DOHH2 (cell line): ENCODE data around the gene RIBC2.
"Not testable (repeated sequence)": the region's sequence is repeated elsewhere in the genome, so short reads cannot be mapped to it uniquely, and the experiment has no call there.

Source experiments
- H3F3A ChIP-seq: fragments of 200-600 bp; sonication (generic), shearing (Covaris generic); 2 replicates; pipeline ENCODE4 v1.6.0; 2016; ENCODE audit warnings: antibody characterized with exemption, mild to moderate bottlenecking; ENCODE audit not compliant: control insufficient read depth, insufficient read depth
- H3K27ac ChIP-seq: fragments of 200-600 bp; sonication (generic); 2 replicates; pipeline ENCODE4 v1.5.1; 2014; ENCODE audit warnings: low read depth, mild to moderate bottlenecking, low read length, moderate library complexity
- H3K27me3 ChIP-seq: fragments of 200-600 bp; sonication (generic); 2 replicates; pipeline ENCODE4 v1.6.1; 2014; ENCODE audit warnings: mild to moderate bottlenecking, low read length, mixed read lengths; ENCODE audit not compliant: control insufficient read depth
- H3K36me3 ChIP-seq: fragments of 200-600 bp; sonication (generic); 2 replicates; pipeline ENCODE4 v1.6.1; 2014; ENCODE audit warnings: mild to moderate bottlenecking, low read length, moderate library complexity, mixed read lengths; ENCODE audit not compliant: control insufficient read depth
- H3K4me1 ChIP-seq: fragments of 200-600 bp; sonication (generic); 2 replicates; pipeline ENCODE4 v1.6.1; 2014; ENCODE audit warnings: mild to moderate bottlenecking, low read length, mixed read lengths; ENCODE audit not compliant: control insufficient read depth
- H3K4me2 ChIP-seq: fragments of 200-600 bp; sonication (generic); 2 replicates; pipeline ENCODE4 v1.6.0; 2014; ENCODE audit warnings: mild to moderate bottlenecking, low read length, moderate library complexity
- H3K4me3 ChIP-seq: fragments of 200-600 bp; sonication (generic); 2 replicates; pipeline ENCODE4 v1.5.1; 2014; ENCODE audit warnings: mild to moderate bottlenecking, low read length, mixed read lengths
- H3K79me2 ChIP-seq: fragments of 200-600 bp; sonication (generic); 2 replicates; pipeline ENCODE4 v1.6.1; 2014; ENCODE audit warnings: mild to moderate bottlenecking, low read length, mixed read lengths; ENCODE audit not compliant: control insufficient read depth
- H3K9me2 ChIP-seq: fragments of 200-600 bp; sonication (generic); replicated peaks from 2 replicates; pipeline ENCODE4 v1.6.1; 2014; ENCODE audit warnings: mild to moderate bottlenecking, low read length, mixed read lengths; ENCODE audit not compliant: control insufficient read depth
- H3K9me3 ChIP-seq: fragments of 200-600 bp; sonication (generic); 2 replicates; pipeline ENCODE4 v1.6.1; 2014; ENCODE audit warnings: antibody characterized with exemption, low read length, mixed read lengths; ENCODE audit not compliant: control insufficient read depth, insufficient read depth
- H4K20me1 ChIP-seq: fragments of 200-600 bp; sonication (generic); 2 replicates; pipeline ENCODE4 v1.6.0; 2014; ENCODE audit warnings: low read depth, mild to moderate bottlenecking, antibody characterized with exemption, low read length, moderate library complexity; ENCODE audit not compliant: control insufficient read depth, insufficient read depth
- EZH2phosphoT487 ChIP-seq: fragments of 200-600 bp; sonication (generic); IDR thresholded peaks from 2 replicates; pipeline ENCODE4 v1.6.1; 2017; ENCODE audit warnings: borderline replicate concordance, mild to moderate bottlenecking, antibody characterized with exemption, low read length, moderate library complexity, mixed read lengths
- TF ChIP-seq, protein P1 (sequence below): fragments of 200-600 bp; sonication (generic); IDR thresholded peaks from one replicate; pipeline ENCODE4 v1.5.1; 2014; ENCODE audit warnings: antibody characterized with exemption, mild to moderate bottlenecking, low read depth, low read length; ENCODE audit not compliant: poor library complexity, severe bottlenecking

The RIBC2 gene

DNA sequence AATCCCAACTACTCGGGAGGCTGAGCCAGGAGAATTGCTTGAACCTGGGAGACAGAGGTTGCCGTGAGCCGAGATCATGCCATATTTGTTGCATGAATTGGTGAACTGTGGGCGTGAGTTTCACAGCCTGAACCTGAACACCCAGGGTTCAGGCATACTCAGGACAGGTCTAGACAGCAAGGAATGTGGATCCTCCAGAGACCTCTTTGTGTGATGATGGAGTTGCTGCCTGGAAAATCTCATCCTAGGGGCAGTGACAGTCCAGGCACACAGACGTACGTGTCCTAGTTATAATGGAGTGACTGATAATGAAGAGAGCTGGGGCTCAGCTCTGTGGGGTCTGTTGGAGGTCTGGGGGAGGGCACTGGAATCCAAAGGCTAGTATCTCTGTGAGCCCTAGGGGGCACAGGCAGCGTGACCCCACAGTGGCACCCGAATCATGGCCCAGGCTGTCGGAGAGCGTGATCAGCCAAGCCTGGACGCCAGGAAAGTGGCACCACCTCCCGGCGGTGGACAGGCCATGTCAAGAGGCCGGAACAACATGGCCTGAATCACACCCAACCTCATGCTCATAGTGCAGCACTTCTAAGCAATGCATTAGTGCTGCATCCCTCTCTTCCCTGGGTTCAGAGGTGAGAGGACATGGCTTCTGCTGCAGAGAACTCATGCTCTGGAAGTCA, 31.7 kb downstream of the RIBC2 start:
- Histone ChIP-seq H3K27ac (no peak overlapping the region), H3K9me2 (no peaks in the 10 kb centered on the region), H3K36me3 (no peaks in the 10 kb centered on the region), H3K4me3 (no peak overlapping the region), H3K9me3 (no peaks in the 10 kb centered on the region), H4K20me1 (no peaks in the 10 kb centered on the region), H3K4me1 (peaks cover 4% of the 10 kb centered on the region; the same call in 1 of the 2 replicates), H3F3A (no peaks in the 10 kb centered on the region), H3K4me2 (no peak overlapping the region), H3K79me2 (no peaks in the 10 kb centered on the region), H3K27me3 (peaks cover 8% of the 10 kb centered on the region)
- TF ChIP-seq, protein P1, sequence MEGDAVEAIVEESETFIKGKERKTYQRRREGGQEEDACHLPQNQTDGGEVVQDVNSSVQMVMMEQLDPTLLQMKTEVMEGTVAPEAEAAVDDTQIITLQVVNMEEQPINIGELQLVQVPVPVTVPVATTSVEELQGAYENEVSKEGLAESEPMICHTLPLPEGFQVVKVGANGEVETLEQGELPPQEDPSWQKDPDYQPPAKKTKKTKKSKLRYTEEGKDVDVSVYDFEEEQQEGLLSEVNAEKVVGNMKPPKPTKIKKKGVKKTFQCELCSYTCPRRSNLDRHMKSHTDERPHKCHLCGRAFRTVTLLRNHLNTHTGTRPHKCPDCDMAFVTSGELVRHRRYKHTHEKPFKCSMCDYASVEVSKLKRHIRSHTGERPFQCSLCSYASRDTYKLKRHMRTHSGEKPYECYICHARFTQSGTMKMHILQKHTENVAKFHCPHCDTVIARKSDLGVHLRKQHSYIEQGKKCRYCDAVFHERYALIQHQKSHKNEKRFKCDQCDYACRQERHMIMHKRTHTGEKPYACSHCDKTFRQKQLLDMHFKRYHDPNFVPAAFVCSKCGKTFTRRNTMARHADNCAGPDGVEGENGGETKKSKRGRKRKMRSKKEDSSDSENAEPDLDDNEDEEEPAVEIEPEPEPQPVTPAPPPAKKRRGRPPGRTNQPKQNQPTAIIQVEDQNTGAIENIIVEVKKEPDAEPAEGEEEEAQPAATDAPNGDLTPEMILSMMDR = no peak
- TF ChIP-seq EZH2phosphoT487 = no peak

DNA sequence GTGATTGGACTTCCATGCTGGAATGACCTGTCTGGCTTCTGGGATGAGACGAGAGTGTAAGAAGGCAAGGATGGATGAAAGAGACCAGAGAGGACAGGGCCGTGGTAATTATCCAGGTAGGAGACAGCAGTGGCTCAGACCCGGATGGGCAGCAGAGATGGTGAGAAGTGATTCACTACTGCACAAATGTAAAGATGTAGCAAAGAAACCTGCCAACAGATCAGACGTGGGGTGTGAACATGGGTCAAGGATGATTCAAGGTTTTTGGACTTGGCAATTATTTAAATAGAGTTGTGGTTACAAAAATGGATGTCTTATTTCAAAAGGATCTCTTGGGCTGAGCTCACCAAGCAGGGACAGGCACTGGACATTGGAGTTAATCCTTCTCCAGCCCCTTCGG, 32.7 kb downstream of the RIBC2 start:
- no peak overlapping the region for H3K4me3 ChIP-seq
- no peaks in the 10 kb centered on the region for H3K4me1 ChIP-seq
- no peaks in the 10 kb centered on the region for H3K79me2 ChIP-seq
- H3K27me3 ChIP-seq = peaks cover 12% of the 10 kb centered on the region
- H4K20me1 ChIP-seq = no peaks in the 10 kb centered on the region
- H3K9me2 ChIP-seq = no peaks in the 10 kb centered on the region
- H3K9me3 ChIP-seq = no peaks in the 10 kb centered on the region
- H3K27ac ChIP-seq = no peak overlapping the region
- no peaks in the 10 kb centered on the region for H3F3A ChIP-seq
- H3K4me2 ChIP-seq = no peak overlapping the region
- no peaks in the 10 kb centered on the region for H3K36me3 ChIP-seq
- TF ChIP-seq EZH2phosphoT487 = no peak
- TF ChIP-seq, protein P1 = no peak

DNA sequence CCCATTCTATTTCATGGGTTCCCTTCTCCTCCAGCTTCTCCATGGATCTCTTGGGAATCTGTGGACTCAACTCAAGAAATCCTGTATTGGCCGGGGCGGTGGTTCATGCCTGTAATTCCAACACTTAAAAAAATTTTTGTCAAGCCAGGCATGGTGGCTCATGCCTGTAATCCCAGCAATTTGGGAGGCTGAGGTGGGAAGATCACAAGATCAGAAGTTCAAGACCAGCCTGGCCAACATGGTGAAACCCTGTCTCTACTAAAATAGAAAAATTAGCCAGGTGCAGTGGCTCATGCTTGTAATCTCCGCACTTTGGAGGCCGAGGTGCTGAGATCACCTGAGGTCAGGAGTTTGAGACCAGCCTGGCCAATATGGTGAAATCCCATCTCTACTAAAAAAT, 34.1 kb downstream of the RIBC2 start:
- not testable (repeated sequence) for H3K79me2 ChIP-seq, H3K9me2 ChIP-seq, H3F3A ChIP-seq, H3K4me1 ChIP-seq, H4K20me1 ChIP-seq, H3K36me3 ChIP-seq, H3K27ac ChIP-seq, H3K9me3 ChIP-seq, H3K4me3 ChIP-seq, H3K4me2 ChIP-seq
- peaks cover 13% of the 10 kb centered on the region for H3K27me3 ChIP-seq

DNA sequence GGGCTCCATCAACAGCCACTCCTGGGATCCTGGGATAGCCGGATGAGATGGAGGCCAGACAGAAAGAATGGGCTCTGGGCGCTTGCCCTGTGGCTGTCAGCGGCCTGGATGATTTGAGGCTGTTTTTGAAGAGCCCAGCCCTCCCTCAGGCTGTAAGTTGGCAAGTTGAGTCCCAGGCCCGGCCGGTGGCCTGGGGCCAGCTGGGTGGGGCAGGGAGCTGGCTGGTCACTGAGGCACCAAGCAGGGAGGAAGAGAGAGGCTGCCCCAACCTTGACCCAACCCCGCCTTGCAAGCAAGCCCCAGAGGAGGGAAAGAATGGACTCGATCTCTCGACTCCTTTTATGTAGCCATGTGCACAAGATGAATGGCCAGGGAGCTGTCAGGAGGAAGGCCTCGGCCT, 34.9 kb downstream of the RIBC2 start:
- Histone ChIP-seq H4K20me1 (no peaks in the 10 kb centered on the region), H3K27ac (no peak overlapping the region), H3K4me1 (no peaks in the 10 kb centered on the region), H3K36me3 (no peaks in the 10 kb centered on the region), H3K27me3 (peaks cover 13% of the 10 kb centered on the region), H3K4me3 (no peak overlapping the region), H3K79me2 (no peaks in the 10 kb centered on the region), H3K4me2 (no peak overlapping the region), H3K9me3 (no peaks in the 10 kb centered on the region), H3K9me2 (no peaks in the 10 kb centered on the region), H3F3A (no peaks in the 10 kb centered on the region)
- TF ChIP-seq, protein P1 = no peak
- no peak for TF ChIP-seq EZH2phosphoT487

DNA sequence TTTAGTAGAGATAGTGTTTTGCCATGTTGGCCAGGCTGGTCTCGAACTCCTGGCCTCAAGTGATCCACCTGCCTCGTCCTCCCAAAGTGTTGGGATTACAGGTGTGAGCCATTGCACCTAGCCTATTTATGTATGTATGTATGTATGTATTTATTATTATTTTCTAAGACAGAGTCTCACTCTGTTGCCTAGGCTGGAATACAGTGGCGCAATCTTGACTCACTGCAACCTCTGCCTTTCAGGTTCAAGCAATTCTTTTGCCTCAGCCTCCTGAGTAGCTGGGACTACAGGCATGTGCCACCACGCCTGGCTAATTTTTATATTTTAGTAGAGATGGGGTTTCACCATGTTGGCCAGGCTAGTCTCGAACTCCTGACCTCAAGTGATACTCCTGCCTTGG, 35.9 kb downstream of the RIBC2 start:
- H3F3A ChIP-seq, H3K9me2 ChIP-seq, H3K4me1 ChIP-seq, H3K9me3 ChIP-seq, H4K20me1 ChIP-seq, H3K4me2 ChIP-seq, H3K27ac ChIP-seq, H3K79me2 ChIP-seq, H3K36me3 ChIP-seq, H3K4me3 ChIP-seq: not testable (repeated sequence)
- peaks cover 13% of the 10 kb centered on the region for H3K27me3 ChIP-seq
